Ascending aorta (tissue), 2 donors: ENCODE results near the gene SLC34A3. TPM values are rescaled to one million over a fixed set of nuclear protein-coding genes. Genes with fewer than 3 reads are reported as not detected.

Experiments used
- DNase-seq, 2 donors: peaks; one replicate each; pipeline ENCODE4 v3.0.0-alpha.2; 2019; ENCODE audit warnings: low spot score in 2 of 2
- H3K27ac ChIP-seq, 2 donors: fragments of 200-600 bp; sonication (generic); one replicate each; pipeline ENCODE4 v1.5.1; 2016 to 2017; ENCODE audit warnings: mild to moderate bottlenecking in 1 of 2
- H3K27me3 ChIP-seq: fragments of 200-600 bp; sonication (generic); one replicate; pipeline ENCODE4 v1.5.1; 2017
- H3K36me3 ChIP-seq, 2 donors: fragments of 200-600 bp; sonication (generic); one replicate each; pipeline ENCODE4 v1.5.1; 2016
- H3K4me1 ChIP-seq, 2 donors: fragments of 200-600 bp; sonication (generic); one replicate each; pipeline ENCODE4 v1.5.1; 2016 to 2017; ENCODE audit warnings: mild to moderate bottlenecking in 1 of 2
- H3K4me3 ChIP-seq, 2 donors: fragments of 200-600 bp; sonication (generic); one replicate each; pipeline ENCODE4 v1.5.1; 2016 to 2017; ENCODE audit warnings: mild to moderate bottlenecking in 1 of 2
- H3K9me3 ChIP-seq, 2 donors: fragments of 200-600 bp; sonication (generic); one replicate each; pipeline ENCODE4 v1.5.1; 2016
- CTCF ChIP-seq, 3 experiments: fragments of 200-600 bp in 2 of 3; fragments of 450-650 bp in 1 of 3; sonication (generic) in 2 of 3; IDR thresholded peaks; one replicate each; pipeline ENCODE4 v1.5.1; 2016 to 2019; ENCODE audit warnings: antibody characterized with exemption in 3 of 3, mild to moderate bottlenecking in 1 of 3, moderate library complexity in 1 of 3
- intact Hi-C: fragments of 100-400 bp; cut with DNase I; formaldehyde crosslinking; loops from one replicate; pipeline ENCODE4 v1.15.1; 2023
- total RNA-seq: library from RNA; depleted of rRNA; stranded (reverse); fragments of >200 nt; gene quantifications from one replicate; pipeline ENCODE4 v1.1.0, GENCODE V29; 2016

SLC34A3 gene
- total RNA-seq, 1 donor from 2014 or later = not detected

GRCh38 chr9:137227054-137227852, 3.4 kb upstream of the SLC34A3 start, which contains the start of gene RNF224:
Gene RNF224 (plus strand): TSS chr9:137227502. CDS start chr9:137228336, 834 bp downstream.
- peaks cover 0 to 12% of the 10 kb centered on the region in 2 donors for H3K4me1 ChIP-seq
- DNase-seq = no peak
- peak; percentile 72 to 85 (median 84) for TF ChIP-seq CTCF (IDR thresholded peaks at IDR 0.05)
- no peaks in the 10 kb centered on the region for H3K36me3 ChIP-seq
- H3K27me3 ChIP-seq = no peaks in the 10 kb centered on the region
- no peaks in the 10 kb centered on the region for H3K9me3 ChIP-seq
- intact Hi-C loops = loop anchor here (2.0 to 10.0 kb wide), 2 partner anchors 108 to 432 kb away; partner anchors contain the start of genes CCDC183 and TMEM141
- H3K27ac ChIP-seq = no peak within 1 kb of the TSS
- no peak within 1 kb of the TSS for H3K4me3 ChIP-seq

- Histone ChIP-seq H3K27me3 (no peaks in the 10 kb centered on the region), H3K9me3 (no peaks in the 10 kb centered on the region), H3K27ac (no peak overlapping the region), H3K4me3 (no peak overlapping the region), H3K36me3 (no peaks in the 10 kb centered on the region), H3K4me1 (peaks cover 0 to 5% of the 10 kb centered on the region in 2 donors)
- no peak for DNase-seq
- no peak for TF ChIP-seq CTCF (IDR thresholded peaks at IDR 0.05)
- intact Hi-C loops = loop anchor here (2.0 to 10.0 kb wide), 2 partner anchors 109 to 433 kb away; partner anchors contain the start of genes CCDC183 and TMEM141
Measured at GRCh38 chr9:137227853-137228505, 2.7 kb upstream of the SLC34A3 start.

- TF ChIP-seq CTCF (IDR thresholded peaks at IDR 0.05) = no peak
- no peak overlapping the region for H3K4me3 ChIP-seq
- no peaks in the 10 kb centered on the region for H3K9me3 ChIP-seq
- peaks cover 0 to 5% of the 10 kb centered on the region in 2 donors for H3K4me1 ChIP-seq
- H3K27me3 ChIP-seq = no peaks in the 10 kb centered on the region
- no peak overlapping the region for H3K27ac ChIP-seq
- DNase-seq = no peak
- intact Hi-C loops = loop anchor here (10.0 kb wide), 1 partner anchor 434 kb away; the partner anchor contains the start of genes CCDC183 and TMEM141
- H3K36me3 ChIP-seq = no peaks in the 10 kb centered on the region
Measured at GRCh38 chr9:137228506-137228967, 2.2 kb upstream of the SLC34A3 start.

- TF ChIP-seq CTCF (IDR thresholded peaks at IDR 0.05) = no peak
- peaks cover 0 to under 1% of the 10 kb centered on the region in 2 donors for H3K4me1 ChIP-seq
- intact Hi-C loops = loop anchor here (10.0 kb wide), 1 partner anchor 434 kb away; the partner anchor contains the start of genes CCDC183 and TMEM141
- no peaks in the 10 kb centered on the region for H3K27me3 ChIP-seq
- H3K9me3 ChIP-seq = no peaks in the 10 kb centered on the region
- no peaks in the 10 kb centered on the region for H3K36me3 ChIP-seq
- no peak overlapping the region for H3K4me3 ChIP-seq
- H3K27ac ChIP-seq = no peak overlapping the region
- no peak for DNase-seq
Measured at GRCh38 chr9:137228968-137229896, 1.5 kb upstream of the SLC34A3 start.
